Dermis blood vessel endothelial cell (primary cell): ENCODE measurements around the gene TEX12. TPM values are rescaled to one million over a fixed set of nuclear protein-coding genes. Genes with fewer than 3 reads are reported as not detected.
"Not testable (repeated sequence)": the region's sequence is repeated elsewhere in the genome, so short reads cannot be mapped to it uniquely, and the experiment has no call there.

Experiments used
- DNase-seq: peaks from one replicate; pipeline ENCODE4 v3.0.0; 2010
- total RNA-seq: library from RNA; depleted of rRNA; stranded (reverse); fragments of >200 nt; gene quantifications from 2 replicates; pipeline ENCODE4 v1.2.3, GENCODE V29; 2014

The TEX12 gene
- total RNA-seq, 1 donor from 2014 or later: not detected

- DNase-seq: peak; percentile 43
Measured at GRCh38 chr11:112165049-112165448, 2.1 kb upstream of the TEX12 start.

DNA sequence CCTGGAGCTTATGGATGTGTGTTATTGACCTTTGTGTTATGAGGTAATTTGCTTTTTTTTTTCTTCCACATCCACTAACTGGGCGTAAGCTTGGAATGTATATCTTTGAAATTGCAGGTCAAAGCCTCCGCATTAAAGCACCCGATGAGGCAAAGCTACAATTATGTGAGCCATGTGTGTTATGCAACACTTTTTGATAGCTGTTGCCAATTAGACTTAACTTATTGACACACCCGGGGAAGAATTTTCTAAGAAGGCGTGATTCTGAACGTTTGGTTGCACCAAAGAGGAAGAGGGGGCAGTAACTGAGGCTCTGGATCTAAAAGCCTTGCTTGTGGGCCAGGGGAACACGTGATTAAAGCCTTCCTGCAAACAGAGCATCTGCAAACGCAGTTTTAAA lies 610 bp upstream of the TEX12 start:
- DNase-seq: no peak

DNA sequence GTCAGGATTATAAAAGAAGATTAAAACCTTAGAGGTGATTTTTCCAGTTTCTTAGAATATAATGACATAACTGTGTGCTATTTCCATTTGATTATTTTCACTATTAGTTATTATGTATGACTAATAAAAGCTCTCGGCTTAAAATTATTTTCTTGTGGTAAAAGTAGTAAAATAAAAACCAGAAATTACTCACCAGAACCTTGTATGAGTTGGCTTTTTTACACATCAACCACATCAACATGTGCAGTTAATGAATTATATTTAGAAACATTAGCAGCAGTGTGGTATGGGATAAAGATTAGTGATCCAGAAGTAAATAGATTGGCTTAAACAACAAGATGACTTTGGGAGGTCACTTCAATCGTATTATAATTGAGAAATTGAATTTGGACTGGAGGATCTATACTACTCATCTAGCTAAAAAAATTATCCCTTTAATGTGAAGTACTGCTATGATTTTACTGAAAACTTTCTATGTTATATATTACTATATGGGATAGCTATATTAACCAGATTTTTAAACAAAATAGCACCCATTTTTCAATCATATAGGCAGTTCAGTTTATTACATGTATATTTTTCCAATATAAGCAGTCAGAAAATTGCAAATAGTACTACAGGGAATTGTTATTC lies 5.3 kb downstream of the TEX12 start:
- DNase-seq: peak; percentile 5

- DNase-seq: no peak
Measured at GRCh38 chr11:112173152-112173551, 6.0 kb downstream of the TEX12 start.

- peak; percentile 75 for DNase-seq
Measured at GRCh38 chr11:112174789-112175598, 7.8 kb downstream of the TEX12 start, which contains the start of gene BCO2. BCO2 (plus strand) TSS chr11:112175512; CDS start chr11:112175602, 90 bp downstream.

GRCh38 chr11:112175599-112175952 lies 8.4 kb downstream of the TEX12 start:
- no peak for DNase-seq

DNA sequence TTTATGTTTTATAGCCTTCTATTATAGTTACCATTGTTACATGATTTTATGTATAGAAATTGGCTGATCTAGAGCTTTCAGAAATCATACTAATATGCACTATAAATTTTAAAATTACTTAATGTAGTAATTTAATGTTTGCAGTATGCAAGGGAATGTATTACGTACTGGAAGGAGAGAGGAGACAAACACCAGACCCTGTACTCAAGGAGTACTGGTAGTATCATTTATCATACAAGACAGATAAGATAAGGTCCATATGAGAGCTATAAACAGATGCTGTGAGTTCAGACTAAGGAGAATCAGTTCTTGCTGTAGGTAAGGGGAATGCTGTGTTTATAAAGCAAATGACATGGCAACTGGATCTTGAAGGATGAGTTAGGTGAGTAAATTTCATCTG lies 8.9 kb downstream of the TEX12 start:
- DNase-seq: no peak

DNA sequence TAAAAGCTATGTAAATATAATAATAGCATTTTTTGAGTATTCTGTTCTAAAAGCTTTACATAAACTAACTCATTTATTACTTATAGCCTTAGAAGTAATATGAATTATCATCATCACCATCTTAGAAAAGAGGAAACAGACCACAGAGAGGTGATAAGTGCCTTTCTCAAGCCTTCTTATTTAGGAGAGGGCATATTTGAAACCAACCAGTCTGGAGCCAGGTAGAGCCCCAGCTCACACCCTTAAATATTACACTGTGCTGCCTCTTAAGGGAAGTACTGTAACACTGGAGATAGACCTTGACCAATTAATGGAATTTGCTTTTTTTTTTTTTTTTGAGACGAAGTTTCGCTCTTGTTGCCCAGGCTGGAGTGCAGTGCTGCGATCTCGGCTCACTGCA lies 10.4 kb downstream of the TEX12 start:
- DNase-seq: no peak

- DNase-seq: no peak
Measured at GRCh38 chr11:112178428-112178827, 11.3 kb downstream of the TEX12 start.

GRCh38 chr11:112178936-112179335 lies 11.8 kb downstream of the TEX12 start:
- no peak for DNase-seq

GRCh38 chr11:112179601-112180000 lies 12.4 kb downstream of the TEX12 start:
- no peak for DNase-seq

DNA sequence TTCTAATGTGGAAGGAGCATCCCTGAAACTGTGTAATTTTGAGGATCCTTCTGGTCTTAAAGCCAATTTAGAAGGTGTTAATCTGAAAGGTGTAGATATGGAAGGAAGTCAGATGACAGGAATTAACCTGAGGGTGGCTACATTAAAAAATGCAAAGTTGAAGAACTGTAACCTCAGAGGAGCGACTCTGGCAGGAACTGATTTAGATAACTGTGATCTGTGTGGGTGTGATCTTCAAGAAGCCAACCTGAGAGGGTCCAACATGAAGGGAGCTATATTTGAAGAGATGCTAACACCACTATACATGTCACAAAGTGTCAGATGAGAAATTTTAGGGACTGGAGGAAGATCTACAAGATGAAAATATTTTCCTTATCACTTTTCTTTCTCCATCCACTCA lies 15.7 kb downstream of the TEX12 start:
- no peak for DNase-seq

DNA sequence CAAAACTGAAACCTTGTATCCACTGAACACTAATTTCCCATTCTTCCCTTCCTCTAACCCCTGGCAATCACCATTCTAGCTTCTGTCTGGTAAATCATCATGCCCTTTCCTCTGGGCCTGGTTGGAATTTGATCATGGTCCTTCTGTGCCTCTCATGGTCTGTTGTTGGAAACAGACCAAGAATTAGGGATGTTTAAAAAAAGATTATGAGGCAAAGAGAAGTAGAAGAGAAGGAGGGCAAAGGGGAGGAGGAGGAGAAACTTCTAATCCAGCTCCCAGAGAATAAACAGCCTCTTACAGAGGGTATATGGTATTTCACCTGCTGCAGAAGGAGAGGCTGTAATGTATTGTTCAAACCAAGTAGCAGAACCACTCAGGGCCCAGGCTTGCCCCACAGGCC lies 18.7 kb downstream of the TEX12 start:
- DNase-seq: no peak

DNA sequence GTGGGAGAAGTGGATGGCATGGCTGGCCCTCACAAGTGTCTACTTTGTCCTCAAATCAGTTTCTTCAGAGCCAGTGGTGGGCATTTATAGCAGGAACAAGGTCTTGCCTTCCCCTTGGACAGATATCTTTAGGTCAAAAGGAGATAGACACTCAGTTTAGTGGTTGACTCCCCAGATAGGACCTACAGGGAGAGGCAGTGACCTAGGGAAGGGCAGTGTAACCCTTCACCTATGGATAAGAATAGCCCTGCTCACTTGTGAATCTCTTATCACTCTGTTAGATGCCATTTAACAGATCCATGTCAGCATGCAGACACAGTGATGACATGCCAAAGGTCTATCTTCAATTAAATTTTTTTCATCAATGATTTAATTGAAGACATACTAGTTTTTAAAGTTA lies 19.1 kb downstream of the TEX12 start:
- DNase-seq: no peak

- DNase-seq: not testable (repeated sequence)
Measured at GRCh38 chr11:112195113-112195512, 27.9 kb downstream of the TEX12 start.

- DNase-seq: no peak
Measured at GRCh38 chr11:112195951-112196351, 28.8 kb downstream of the TEX12 start.

DNA sequence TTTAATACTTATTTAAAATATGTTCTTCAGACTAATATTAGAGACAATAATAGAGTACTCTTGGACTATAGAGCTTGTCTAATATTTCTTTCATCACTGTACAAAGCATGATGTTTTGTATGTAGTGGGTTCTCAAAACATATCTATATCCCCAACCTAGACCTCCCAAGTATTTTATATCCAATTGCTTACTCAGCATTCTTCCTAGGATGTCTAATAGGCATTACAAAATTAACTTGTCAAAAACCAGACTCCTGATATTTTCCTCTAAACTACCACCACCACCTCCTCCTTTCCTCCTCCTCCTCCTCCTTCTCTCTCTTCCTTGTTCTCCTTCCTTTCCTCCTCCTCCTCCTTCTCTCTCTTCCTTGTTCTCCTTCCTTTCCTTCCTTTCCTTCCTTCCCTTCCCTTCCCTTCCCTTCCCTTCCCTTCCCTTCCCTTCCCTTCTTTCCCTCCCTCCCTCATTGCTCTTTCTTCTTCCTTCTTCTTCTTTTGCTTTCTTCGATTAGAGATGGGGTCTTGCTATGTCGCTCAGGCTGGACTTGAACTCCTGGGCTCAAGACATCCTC lies 29.4 kb downstream of the TEX12 start:
- no peak for DNase-seq

DNA sequence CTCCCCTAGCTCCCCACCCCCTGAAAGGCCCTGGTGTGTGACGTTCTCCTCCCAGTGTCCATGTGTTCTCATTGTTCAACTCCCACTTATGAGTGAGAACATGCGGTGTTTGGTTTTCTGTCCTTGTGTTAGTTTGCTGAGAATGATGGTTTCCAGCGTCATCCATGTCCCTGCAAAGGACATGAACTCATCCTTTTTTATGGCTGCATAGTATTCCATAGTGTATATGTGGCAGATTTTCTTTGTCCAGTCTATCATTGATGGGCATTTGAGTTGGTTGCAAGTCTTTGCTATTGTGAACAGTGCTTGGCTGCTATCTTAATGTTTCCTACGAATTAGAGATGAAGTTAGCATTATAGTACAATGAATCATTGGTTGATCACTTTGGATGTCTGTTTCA lies 31.9 kb downstream of the TEX12 start:
- not testable (repeated sequence) for DNase-seq

DNA sequence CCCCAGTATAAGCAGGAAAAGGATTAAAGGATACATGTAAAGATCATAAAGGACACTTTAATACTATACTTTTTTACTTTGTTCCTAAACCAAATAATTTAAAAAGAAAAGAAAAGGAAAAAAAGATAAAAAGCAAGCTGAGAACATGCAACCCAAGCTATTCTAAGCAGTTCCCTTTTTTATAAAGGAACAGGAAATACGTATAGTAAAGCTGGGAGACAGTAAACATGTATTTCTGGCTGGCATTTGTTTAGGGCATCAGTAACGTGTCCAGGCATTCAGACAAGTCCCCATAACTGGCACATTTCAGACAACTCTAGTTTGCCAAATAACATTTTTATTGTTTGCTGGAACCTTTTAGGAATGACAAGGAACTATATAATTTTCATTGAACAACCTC lies 33.1 kb downstream of the TEX12 start:
- no peak for DNase-seq

DNA sequence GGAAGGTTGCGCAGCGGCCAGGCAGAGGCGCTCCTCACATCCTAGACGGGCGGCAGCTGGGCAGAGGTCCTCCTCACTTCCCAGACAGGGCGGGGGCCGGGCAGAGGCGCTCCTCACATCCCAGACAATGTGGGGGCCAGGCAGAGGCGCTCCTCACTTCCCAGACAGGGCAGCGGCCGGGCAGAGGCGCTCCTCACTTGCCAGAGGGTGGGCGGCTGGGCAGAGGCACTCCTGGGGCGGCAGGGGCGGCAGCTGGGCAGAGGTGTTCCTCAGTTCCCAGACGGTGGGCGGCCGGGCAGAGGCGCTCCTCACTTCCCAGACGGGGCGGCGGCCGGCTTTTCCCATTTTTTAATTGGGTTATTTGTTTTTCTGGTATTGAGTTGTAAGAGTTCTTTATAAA lies 38.9 kb downstream of the TEX12 start:
- DNase-seq: no peak

DNA sequence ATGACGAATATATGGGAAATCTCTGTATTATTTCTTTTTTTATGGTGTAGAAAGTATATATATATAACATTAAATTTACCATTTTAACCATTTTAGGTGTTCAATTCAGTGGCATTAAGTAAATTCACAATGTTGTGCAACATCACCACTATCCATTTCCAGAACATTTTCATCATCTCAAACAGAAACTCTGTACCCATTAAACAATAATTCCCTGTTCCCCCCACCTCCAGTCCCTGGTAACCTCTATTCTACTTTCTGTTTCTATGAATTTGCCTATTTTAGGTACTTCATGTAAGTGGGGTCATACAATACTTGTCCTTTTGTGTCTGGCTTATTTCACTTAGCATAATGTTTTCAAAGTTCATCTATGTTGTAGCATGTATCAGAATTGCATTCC lies 43.7 kb downstream of the TEX12 start:
- no peak for DNase-seq

DNA sequence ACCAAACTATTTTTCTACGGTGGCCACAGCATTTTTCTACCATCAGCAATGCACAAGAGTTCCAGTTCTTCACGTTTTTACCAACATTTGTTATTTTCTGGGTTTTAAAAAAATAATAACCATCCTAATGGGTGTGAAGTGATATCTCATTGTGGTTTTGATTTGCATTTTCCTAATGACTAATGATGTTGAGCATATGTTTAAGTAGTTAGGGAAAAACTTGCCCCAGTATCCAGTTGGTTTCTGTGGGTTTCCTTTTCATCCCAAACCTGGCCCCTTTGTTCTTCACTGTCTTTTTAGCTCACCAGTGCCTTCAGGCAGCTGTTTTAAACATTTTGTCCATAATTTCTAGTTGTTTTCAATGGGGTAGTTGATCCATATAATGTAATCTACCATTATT lies 44.4 kb downstream of the TEX12 start:
- no peak for DNase-seq

GRCh38 chr11:112212290-112212689 lies 45.1 kb downstream of the TEX12 start:
- no peak for DNase-seq

DNA sequence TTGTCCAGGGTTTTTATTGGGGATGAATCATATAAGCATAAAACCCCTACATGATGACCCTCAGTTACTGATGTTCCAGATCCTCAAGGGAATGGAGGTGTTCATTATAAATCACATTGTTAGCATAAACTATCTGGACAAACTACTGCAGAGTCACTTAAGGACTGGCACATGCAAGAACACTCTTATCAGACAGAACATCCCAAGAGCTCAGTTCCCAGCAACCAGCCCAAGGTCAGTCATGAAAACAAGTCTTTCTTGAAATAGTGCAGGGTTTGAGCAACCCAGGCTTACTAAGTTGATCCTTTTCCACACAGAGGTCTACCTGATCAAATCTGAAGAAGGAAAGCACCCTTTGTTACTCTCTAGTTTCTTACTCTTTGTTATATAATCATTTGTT lies 45.5 kb downstream of the TEX12 start:
- no peak for DNase-seq
